C1 segment of cervical spinal cord (tissue), 14 donors: ENCODE results near the gene ZGPAT.

Experiments
- DNase-seq, 14 donors: peaks; one replicate each; lab custom pipeline; 2025; lab: John Stamatoyannopoulos, UW

ZGPAT gene

GRCh38 chr20:63782521-63782971 lies 74.7 kb downstream of the ZGPAT start:
- DNase-seq: no peak

GRCh38 chr20:63783970-63784369 lies 76.1 kb downstream of the ZGPAT start:
- DNase-seq: no peak

GRCh38 chr20:63785691-63786131 lies 77.9 kb downstream of the ZGPAT start:
- no peak for DNase-seq
